Mesothelial cell of epicardium (in vitro differentiated cells): ENCODE results near the gene C16orf78. TPM values are rescaled to one million over a fixed set of nuclear protein-coding genes. Genes with fewer than 3 reads are reported as not detected.

ENCODE experiments used
- DNase-seq, 2 experiments: peaks; one replicate each; pipeline ENCODE4 v3.0.0; 2021; ENCODE audit warnings: low spot score in 2 of 2; ENCODE audit not compliant: unreplicated experiment in 2 of 2
- H3K27ac Mint-ChIP-seq: 2 replicates; pipeline ENCODE4 v1.8.0; 2021; ENCODE audit warnings: mixed read lengths
- H3K27me3 Mint-ChIP-seq: 2 replicates; pipeline ENCODE4 v1.8.0; 2021; ENCODE audit warnings: low read depth, mixed read lengths
- H3K36me3 Mint-ChIP-seq: 2 replicates; pipeline ENCODE4 v1.8.0; 2021; ENCODE audit warnings: mixed read lengths
- H3K4me1 Mint-ChIP-seq: 2 replicates; pipeline ENCODE4 v1.8.0; 2021; ENCODE audit warnings: mixed read lengths
- H3K4me3 Mint-ChIP-seq: 2 replicates; pipeline ENCODE4 v1.8.0; 2021; ENCODE audit warnings: mild to moderate bottlenecking, moderate library complexity, mixed read lengths
- H3K9me3 Mint-ChIP-seq: 2 replicates; pipeline ENCODE4 v1.8.0; 2021; ENCODE audit warnings: mixed read lengths
- CTCF ChIP-seq: fragments of 200-600 bp; sonication (generic); IDR thresholded peaks from one replicate; pipeline ENCODE4 v1.5.0; 2021; ENCODE audit warnings: antibody characterized with exemption; ENCODE audit not compliant: unreplicated experiment
- total RNA-seq: library from RNA; stranded (reverse); gene quantifications from 3 replicates; pipeline ENCODE4 v1.2.1, GENCODE V29; 2021

The C16orf78 gene
- total RNA-seq, 1 donor from 2014 or later: not detected

DNA sequence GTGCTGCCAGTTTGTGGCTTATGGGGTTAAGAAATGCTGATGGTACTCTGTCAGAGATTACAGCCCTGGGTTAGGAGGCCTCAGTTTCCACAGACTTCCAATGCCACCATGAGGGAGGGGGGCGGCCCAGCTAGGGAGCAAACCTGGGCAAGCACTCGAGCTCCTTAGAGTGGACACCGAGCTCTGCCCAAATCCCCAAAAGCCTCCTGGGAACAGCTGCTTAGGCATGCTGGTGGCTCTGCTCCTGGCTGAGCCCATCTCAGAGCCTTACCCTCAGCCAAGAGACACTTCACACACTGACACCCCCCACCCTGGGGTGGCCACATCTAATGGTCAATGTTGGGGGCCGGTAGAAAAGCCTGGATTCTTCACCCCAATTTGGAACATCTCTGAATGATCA is 66.1 kb downstream of the C16orf78 start:
- peaks cover 40% of the 10 kb centered on the region for H3K27me3 Mint-ChIP-seq
- no peaks in the 10 kb centered on the region for H3K9me3 Mint-ChIP-seq
- no peak for TF ChIP-seq CTCF
- no peak overlapping the region for H3K27ac Mint-ChIP-seq
- no peak overlapping the region for H3K4me3 Mint-ChIP-seq
- no peaks in the 10 kb centered on the region for H3K36me3 Mint-ChIP-seq
- no peak for DNase-seq
- peaks cover 3% of the 10 kb centered on the region for H3K4me1 Mint-ChIP-seq

DNA sequence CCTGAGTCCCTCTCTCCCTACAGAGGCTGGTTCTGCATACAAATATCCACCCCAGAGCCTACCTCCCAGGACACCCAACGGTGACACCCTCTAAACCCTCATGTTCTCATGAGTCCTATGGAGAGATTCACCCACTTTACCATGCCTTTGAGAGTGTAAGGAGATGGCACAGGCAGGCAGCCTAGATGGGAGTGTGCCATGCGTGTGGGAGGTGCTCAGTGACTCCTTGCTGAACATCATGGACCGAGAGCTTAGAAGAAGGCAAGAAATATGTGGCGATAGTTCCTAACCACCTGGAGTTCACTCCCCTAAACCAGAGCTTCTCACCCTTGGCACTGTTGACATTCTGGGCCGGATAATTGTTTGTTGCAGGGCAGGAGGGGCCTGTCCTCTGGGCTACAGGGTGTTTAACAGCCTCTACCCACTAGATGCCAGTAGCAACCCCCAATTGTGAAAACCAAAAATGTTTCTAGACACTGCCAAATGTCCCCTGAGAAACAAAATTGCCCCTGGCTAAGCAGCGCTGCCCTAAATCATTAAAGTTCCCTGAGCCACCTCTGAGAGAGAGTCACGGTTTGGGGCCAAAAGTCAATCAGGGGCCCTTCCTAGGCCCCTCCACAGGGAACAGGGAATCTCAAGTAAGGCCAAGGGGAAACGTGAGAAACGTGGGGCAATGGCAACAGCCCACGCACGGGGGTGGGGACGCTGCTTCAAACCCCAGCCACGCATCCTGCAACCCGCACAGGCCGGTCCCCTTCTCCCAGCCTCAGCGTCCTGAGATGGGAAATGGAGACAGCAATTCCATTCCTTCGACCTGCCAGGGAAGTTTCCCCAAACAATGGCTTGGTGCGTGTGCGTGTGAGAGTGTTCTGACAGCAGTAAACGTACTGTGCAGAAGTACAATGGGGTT is 66.8 kb downstream of the C16orf78 start:
- no peak overlapping the region for H3K27ac Mint-ChIP-seq
- H3K4me3 Mint-ChIP-seq: no peak overlapping the region
- no peaks in the 10 kb centered on the region for H3K36me3 Mint-ChIP-seq
- DNase-seq: no peak
- peaks cover 42% of the 10 kb centered on the region for H3K27me3 Mint-ChIP-seq
- H3K9me3 Mint-ChIP-seq: no peaks in the 10 kb centered on the region
- no peak for TF ChIP-seq CTCF
- peaks cover 3% of the 10 kb centered on the region for H3K4me1 Mint-ChIP-seq

GRCh38 chr16:49441366-49441780 is 67.8 kb downstream of the C16orf78 start:
- peak in 1 of 2 experiments; percentile 42 for DNase-seq
- no peaks in the 10 kb centered on the region for H3K9me3 Mint-ChIP-seq
- peak; percentile 33 for TF ChIP-seq CTCF
- H3K27me3 Mint-ChIP-seq: peaks cover 42% of the 10 kb centered on the region
- peak overlapping the region; percentile 27 for H3K4me3 Mint-ChIP-seq
- H3K36me3 Mint-ChIP-seq: no peaks in the 10 kb centered on the region
- H3K4me1 Mint-ChIP-seq: peaks cover 3% of the 10 kb centered on the region
- H3K27ac Mint-ChIP-seq: no peak overlapping the region

DNA sequence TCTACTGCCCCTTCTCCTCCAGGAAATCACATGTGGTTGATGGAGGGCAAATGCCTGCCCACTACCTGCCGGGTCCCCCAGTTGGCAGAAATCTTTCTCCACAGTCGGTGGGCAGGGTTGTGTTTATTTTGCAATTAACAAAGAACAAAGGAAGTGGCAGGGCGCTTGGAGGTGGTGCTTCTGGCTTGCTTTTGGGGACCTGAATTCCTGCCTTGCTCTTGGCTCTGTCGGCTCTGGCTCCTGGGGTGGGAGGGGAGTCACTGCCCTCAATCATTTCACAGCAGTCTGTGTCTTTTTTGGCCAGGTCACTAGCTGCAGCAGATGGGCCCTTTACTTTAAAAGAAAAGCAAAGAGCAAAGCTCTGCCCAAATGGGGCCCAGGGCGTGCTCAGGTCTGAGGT is 69.2 kb downstream of the C16orf78 start:
- no peak for DNase-seq
- no peak for TF ChIP-seq CTCF
- Mint-ChIP-seq H3K27ac (no peak overlapping the region), H3K27me3 (peaks cover 43% of the 10 kb centered on the region), H3K9me3 (no peaks in the 10 kb centered on the region), H3K4me1 (peaks cover 3% of the 10 kb centered on the region), H3K36me3 (no peaks in the 10 kb centered on the region), H3K4me3 (no peak overlapping the region)

- no peak for TF ChIP-seq CTCF
- H3K36me3 Mint-ChIP-seq: no peaks in the 10 kb centered on the region
- no peaks in the 10 kb centered on the region for H3K9me3 Mint-ChIP-seq
- no peak overlapping the region for H3K27ac Mint-ChIP-seq
- H3K4me3 Mint-ChIP-seq: no peak overlapping the region
- no peak for DNase-seq
- H3K27me3 Mint-ChIP-seq: peaks cover 37% of the 10 kb centered on the region
- peaks cover 3% of the 10 kb centered on the region for H3K4me1 Mint-ChIP-seq
Observed at GRCh38 chr16:49443576-49443975, 70.0 kb downstream of the C16orf78 start.
